Mesenteric fat pad (tissue), 1 donor: ENCODE data around the gene AVPR1B. TPM values are rescaled to one million over a fixed set of nuclear protein-coding genes. Genes with fewer than 3 reads are reported as not detected.

Experiments
- total RNA-seq: library from RNA; stranded (reverse); fragmentation: NEBNext Ultra II Directional; extraction: Animal tissue kit (Norgen Biotek cat#: 25700); gene quantifications from one replicate; pipeline ENCODE4 v1.2.1, GENCODE V29; 2021
- donor health status: DM: yes; HTN: yes; CAD: no.

AVPR1B gene
- total RNA-seq, 1 donor from 2014 or later = not detected

Other genes starting within 250 kb of the AVPR1B start
- not detected for gene SLC26A9, start 173.9 kb downstream of the AVPR1B start, total RNA-seq
- gene RAB7B, start 114.0 kb downstream of the AVPR1B start, total RNA-seq = 6.0 TPM
- gene CTSE, start 93.5 kb downstream of the AVPR1B start, total RNA-seq = 0.35 TPM
- 2.2 TPM for gene RHEX, start 64.2 kb downstream of the AVPR1B start, total RNA-seq
- gene FAM72A, start 85.5 kb upstream of the AVPR1B start, total RNA-seq = 6.2 TPM
- 91.2 TPM for gene SRGAP2, start 86.2 kb upstream of the AVPR1B start, total RNA-seq